HEK293T (cell line): ENCODE data around the gene CTNNA3.

Experiments used
- BHLHE40 ChIP-seq: fragments of 450-650 bp; IDR thresholded peaks from 2 replicates; pipeline ENCODE4 v1.6.1; 2016; ENCODE audit warnings: mild to moderate bottlenecking, moderate library complexity, borderline replicate concordance
- ELF4 ChIP-seq: fragments of 450-650 bp; IDR thresholded peaks from 2 replicates; pipeline ENCODE4 v1.6.1; 2017; ENCODE audit warnings: antibody characterized with exemption
- FOXK2 ChIP-seq: fragments of 450-650 bp; IDR thresholded peaks from 2 replicates; pipeline ENCODE4 v1.6.1; 2016; ENCODE audit warnings: mild to moderate bottlenecking
- HDGF ChIP-seq: fragments of 450-650 bp; IDR thresholded peaks from 2 replicates; pipeline ENCODE4 v1.6.1; 2017; ENCODE audit warnings: antibody characterized with exemption, borderline replicate concordance
- L3MBTL2 ChIP-seq: fragments of 450-650 bp; conservative IDR thresholded peaks from 2 replicates; pipeline ENCODE4 v1.6.1; 2016; ENCODE audit warnings: mild to moderate bottlenecking
- LEF1 ChIP-seq: fragments of 450-650 bp; IDR thresholded peaks from 2 replicates; pipeline ENCODE4 v1.6.1; 2017; ENCODE audit warnings: mild to moderate bottlenecking, borderline replicate concordance
- NFRKB ChIP-seq: fragments of 450-650 bp; IDR thresholded peaks from 2 replicates; pipeline ENCODE4 v1.6.1; 2016; ENCODE audit warnings: mild to moderate bottlenecking, moderate library complexity
- PKNOX1 ChIP-seq: fragments of 450-650 bp; IDR thresholded peaks from 2 replicates; pipeline ENCODE4 v1.6.1; 2016
- TARDBP ChIP-seq: fragments of 450-650 bp; IDR thresholded peaks from 2 replicates; pipeline ENCODE4 v1.6.1; 2016
- ZNF384 ChIP-seq: fragments of 450-650 bp; IDR thresholded peaks from 2 replicates; pipeline ENCODE4 v1.6.1; 2016

GRCh38 chr10:66827353-66827752 lies 868.6 kb downstream of the CTNNA3 start:
- TF ChIP-seq TARDBP (no peak), PKNOX1 (no peak), LEF1 (no peak), HDGF (no peak), NFRKB (no peak), L3MBTL2 (no peak), BHLHE40 (no peak), ELF4 (no peak), FOXK2 (no peak), ZNF384 (no peak)
